Activated CD4-positive, alpha-beta T cell treated with anti-CD3 and anti-CD28 coated beads for 36 hours (primary cell): ENCODE results near the gene ETS1. TPM values are rescaled to one million over a fixed set of nuclear protein-coding genes. Genes with fewer than 3 reads are reported as not detected.

Experiments used
- ATAC-seq: fragments of 200-7000 bp; cut with Tn5 transposase; one replicate; pipeline ENCODE4 v1.10.0; 2021; ENCODE audit warnings: mild to moderate bottlenecking, moderate library complexity
- CTCF ChIA-PET: fragments of 350-600 bp; sonication (Branson Sonifier 250); formaldehyde crosslinking; loops from one replicate; lab custom pipeline; 2021; ENCODE audit warnings: antibody characterized with exemption; lab: Charles Lee
- POLR2A ChIA-PET: fragments of 350-600 bp; sonication (Branson Sonifier 250); formaldehyde crosslinking; loops from one replicate; lab custom pipeline; 2021; ENCODE audit warnings: antibody characterized with exemption, inconsistent platforms; lab: Charles Lee
- DNase-seq: peaks from one replicate; pipeline ENCODE4 v3.0.0-alpha.2; 2020
- H3K27ac Mint-ChIP-seq: one replicate; pipeline ENCODE4 v1.8.0; 2021; ENCODE audit warnings: mixed read lengths
- H3K27me3 Mint-ChIP-seq: one replicate; pipeline ENCODE4 v1.8.0; 2021; ENCODE audit warnings: mixed read lengths
- H3K36me3 Mint-ChIP-seq: one replicate; pipeline ENCODE4 v1.8.0; 2021; ENCODE audit warnings: low read depth, mixed read lengths
- H3K4me1 Mint-ChIP-seq: one replicate; pipeline ENCODE4 v1.8.0; 2021; ENCODE audit warnings: mixed read lengths
- H3K4me3 Mint-ChIP-seq: one replicate; pipeline ENCODE4 v1.8.0; 2021; ENCODE audit warnings: mild to moderate bottlenecking, moderate library complexity, mixed read lengths
- H3K9me3 Mint-ChIP-seq: one replicate; pipeline ENCODE4 v1.8.0; 2021; ENCODE audit warnings: low read depth, mixed read lengths
- intact Hi-C, 2 experiments: fragments of 100-400 bp; cut with DNase I in 1 of 2; cut with micrococcal nuclease in 1 of 2; formaldehyde crosslinking; loops; one replicate each; pipeline versions ENCODE4 v1.14.2 to v1.15.1; 2022 to 2024; cut with DNase I, micrococcal nuclease
- total RNA-seq, 2 experiments: library from RNA; stranded (reverse); gene quantifications; one replicate each; pipeline ENCODE4 v1.2.3, GENCODE V29; 2021

ETS1 gene
- total RNA-seq, 2 experiments from 2014 or later: 410 to 449 TPM

DNA sequence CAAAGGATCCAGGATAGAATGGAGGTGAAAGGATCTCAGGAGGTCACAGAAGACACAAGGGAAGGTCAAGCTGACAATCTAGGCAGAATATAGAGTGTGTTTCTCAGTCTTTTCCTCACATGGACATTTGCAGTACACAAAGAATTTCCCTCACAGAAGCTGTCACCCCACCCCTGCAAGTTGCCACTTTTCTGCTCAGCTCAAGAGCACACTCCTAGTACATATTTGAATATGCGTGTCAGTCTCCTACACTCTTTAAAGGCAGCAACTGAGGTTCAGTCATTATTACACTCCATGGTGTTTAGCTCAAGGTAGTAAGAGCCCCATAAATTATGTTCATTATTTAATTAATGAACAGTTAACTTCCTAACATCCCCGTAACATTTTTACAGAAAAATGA is 59.1 kb downstream of the ETS1 start:
- H3K36me3 Mint-ChIP-seq: no peaks in the 10 kb centered on the region
- H3K27me3 Mint-ChIP-seq: no peaks in the 10 kb centered on the region
- intact Hi-C loops: loop anchor here in 1 of 2 experiments (1.0 kb wide), 1 partner anchor 23 kb away; no protein-coding TSS in a partner anchor
- POLR2A ChIA-PET: interaction anchor here (0.6 to 1.2 kb wide), 4 partner anchors 9 to 57 kb away, joined by 3 to 5 read pairs (median 3); no protein-coding TSS in a partner anchor
- DNase-seq: peak; percentile 50
- peak overlapping the region; percentile 99 for H3K27ac Mint-ChIP-seq
- H3K4me1 Mint-ChIP-seq: peaks cover 72% of the 10 kb centered on the region
- H3K9me3 Mint-ChIP-seq: no peaks in the 10 kb centered on the region
- CTCF ChIA-PET: interaction anchor here (0.7 to 3.1 kb wide), 9 partner anchors 11 to 104 kb away, joined by 3 to 18 read pairs (median 4); no protein-coding TSS in a partner anchor
- peak overlapping the region; percentile 0 for H3K4me3 Mint-ChIP-seq
- ATAC-seq: peak; percentile 41

DNA sequence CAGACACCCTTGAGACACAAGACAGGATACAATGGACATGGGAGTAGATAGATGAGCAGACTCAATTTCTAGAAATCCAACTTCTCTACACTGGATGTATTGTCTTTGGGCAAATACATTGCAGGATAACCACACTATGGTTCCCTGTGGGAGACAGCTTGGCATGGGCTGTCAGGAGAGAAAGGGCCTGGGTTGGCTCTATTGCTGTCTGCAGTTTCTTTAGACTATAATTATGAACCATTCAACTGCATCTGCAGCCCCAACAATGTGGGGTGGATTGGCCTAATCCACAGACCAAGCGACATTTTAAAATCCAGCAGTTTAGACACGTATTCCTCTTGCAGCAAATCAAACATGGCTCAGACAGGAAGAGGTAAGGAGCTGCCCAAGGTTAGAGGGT is 60.3 kb downstream of the ETS1 start:
- POLR2A ChIA-PET: no interaction called here
- H3K27me3 Mint-ChIP-seq: no peaks in the 10 kb centered on the region
- peaks cover 70% of the 10 kb centered on the region for H3K4me1 Mint-ChIP-seq
- no peak overlapping the region for H3K4me3 Mint-ChIP-seq
- no peaks in the 10 kb centered on the region for H3K9me3 Mint-ChIP-seq
- peak overlapping the region; percentile 99 for H3K27ac Mint-ChIP-seq
- no peaks in the 10 kb centered on the region for H3K36me3 Mint-ChIP-seq
- DNase-seq: no peak
- intact Hi-C loops: no loop called here
- CTCF ChIA-PET: interaction anchor here (1.1 to 2.6 kb wide), 3 partner anchors 9 to 304 kb away, joined by 4 to 11 read pairs (median 11); no protein-coding TSS in a partner anchor
- no peak for ATAC-seq

DNA sequence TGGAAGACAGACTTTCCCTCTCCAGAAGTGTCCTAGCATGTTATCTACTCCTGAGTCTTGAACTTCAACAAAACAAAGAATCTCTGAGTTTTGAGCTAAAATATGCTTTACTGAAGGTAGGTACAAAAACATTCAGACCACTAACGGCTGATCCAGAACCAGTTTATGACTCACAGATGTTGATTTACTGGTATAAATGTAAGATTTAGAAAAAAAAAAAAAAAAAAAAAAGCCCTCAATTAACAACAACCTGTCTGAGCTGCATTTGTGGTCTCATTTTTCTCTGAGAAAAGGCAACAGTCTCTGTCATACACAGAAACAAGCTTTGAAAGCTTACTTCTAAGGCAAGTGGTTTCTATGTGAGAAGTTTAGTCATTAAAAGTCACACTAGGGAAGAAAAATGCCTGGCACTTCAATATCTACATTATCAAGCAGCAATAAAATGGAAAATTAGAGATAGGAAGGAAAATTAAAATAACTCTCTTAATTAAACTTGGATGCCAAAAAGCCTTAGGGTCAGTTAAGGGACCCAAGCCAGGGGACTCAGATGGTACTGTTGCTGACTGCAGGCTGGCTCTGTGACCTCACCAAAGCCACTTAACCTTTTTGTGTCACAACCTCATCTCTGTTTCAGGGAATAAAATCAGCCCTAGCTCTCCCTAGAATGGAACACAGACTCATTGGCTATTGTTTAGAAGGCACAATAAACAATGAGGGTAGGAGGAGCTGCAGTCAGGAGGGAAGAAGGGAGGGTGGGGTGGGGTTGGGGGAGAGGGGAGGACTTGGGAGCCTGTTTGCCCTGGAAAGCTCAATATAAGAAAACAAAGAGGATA is 61.7 kb downstream of the ETS1 start:
- intact Hi-C loops: loop anchor here (1.0 to 2.0 kb wide), 7 partner anchors 26 to 287 kb away; no protein-coding TSS in a partner anchor
- Mint-ChIP-seq H3K36me3 (peaks cover 11% of the 10 kb centered on the region), H3K4me1 (peaks cover 70% of the 10 kb centered on the region), H3K27ac (peak overlapping the region; percentile 99), H3K27me3 (no peaks in the 10 kb centered on the region), H3K4me3 (peak overlapping the region; percentile 58), H3K9me3 (no peaks in the 10 kb centered on the region)
- DNase-seq: peak; percentile 57
- POLR2A ChIA-PET: interaction anchor here (0.5 to 1.6 kb wide), 29 partner anchors 10 to 1608 kb away, joined by 3 to 13 read pairs (median 4); no protein-coding TSS in a partner anchor
- CTCF ChIA-PET: interaction anchor here (0.6 to 2.6 kb wide), 30 partner anchors 9 to 486 kb away, joined by 3 to 14 read pairs (median 4); no protein-coding TSS in a partner anchor
- ATAC-seq: peak; percentile 47

DNA sequence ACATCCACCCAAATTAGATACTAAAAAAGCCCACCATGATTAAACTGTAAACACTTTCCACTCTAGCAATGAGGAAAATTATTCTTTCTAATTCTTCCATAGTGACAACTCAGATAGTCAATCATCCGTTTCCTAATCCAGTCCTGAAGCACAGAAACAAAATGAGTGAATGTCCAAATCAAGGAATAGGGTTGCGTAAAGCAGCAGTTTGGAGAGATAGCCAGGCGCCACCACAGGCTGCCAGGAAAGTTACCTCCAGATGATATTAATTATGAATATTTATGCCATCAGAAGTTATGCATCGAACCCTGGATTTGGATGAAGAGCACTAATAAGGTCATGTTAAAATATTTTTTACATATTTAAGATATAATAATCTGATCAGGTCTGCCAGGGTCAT is 63.2 kb downstream of the ETS1 start:
- ATAC-seq (no peak), DNase-seq (no peak)
- H3K27ac Mint-ChIP-seq: peak overlapping the region; percentile 99
- intact Hi-C loops: loop anchor here (2.0 to 5.0 kb wide), 7 partner anchors 51 to 487 kb away; no protein-coding TSS in a partner anchor
- CTCF ChIA-PET: interaction anchor here (1.5 to 1.8 kb wide), 5 partner anchors 20 to 234 kb away, joined by 6 to 14 read pairs (median 8); no protein-coding TSS in a partner anchor
- H3K4me1 Mint-ChIP-seq: peaks cover 58% of the 10 kb centered on the region
- POLR2A ChIA-PET: interaction anchor here (0.6 to 1.9 kb wide), 7 partner anchors 29 to 235 kb away, joined by 3 to 11 read pairs (median 5); no protein-coding TSS in a partner anchor
- H3K36me3 Mint-ChIP-seq: peaks cover 25% of the 10 kb centered on the region
- no peaks in the 10 kb centered on the region for H3K27me3 Mint-ChIP-seq
- H3K4me3 Mint-ChIP-seq: peak overlapping the region; percentile 96
- H3K9me3 Mint-ChIP-seq: no peaks in the 10 kb centered on the region

DNA sequence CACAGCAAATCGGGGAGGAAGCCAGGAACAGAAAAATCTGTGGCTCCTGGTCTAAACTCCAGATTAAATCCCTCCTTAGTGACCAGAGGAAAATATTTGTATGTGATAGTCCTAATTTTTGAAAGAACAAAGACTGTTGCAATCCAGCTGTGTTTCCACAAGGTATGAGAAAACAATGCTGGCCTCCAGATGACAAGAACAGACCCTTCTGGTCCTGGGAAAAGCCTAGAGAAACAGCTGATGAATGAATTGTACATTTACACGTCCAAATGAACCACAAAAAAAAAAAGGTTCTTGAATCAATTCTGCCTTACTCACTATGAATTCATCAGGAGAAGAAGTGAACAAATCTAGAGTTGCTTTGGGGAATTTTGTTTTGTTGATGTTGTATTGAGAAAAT is 63.7 kb downstream of the ETS1 start:
- no peaks in the 10 kb centered on the region for H3K27me3 Mint-ChIP-seq
- H3K9me3 Mint-ChIP-seq: no peaks in the 10 kb centered on the region
- CTCF ChIA-PET: interaction anchor here (0.8 to 1.8 kb wide), 13 partner anchors 12 to 284 kb away, joined by 3 to 14 read pairs (median 5); no protein-coding TSS in a partner anchor
- intact Hi-C loops: loop anchor here (2.0 to 5.0 kb wide), 8 partner anchors 17 to 486 kb away; no protein-coding TSS in a partner anchor
- H3K4me1 Mint-ChIP-seq: peaks cover 53% of the 10 kb centered on the region
- H3K36me3 Mint-ChIP-seq: peaks cover 31% of the 10 kb centered on the region
- POLR2A ChIA-PET: interaction anchor here (0.6 to 1.9 kb wide), 11 partner anchors 11 to 235 kb away, joined by 3 to 11 read pairs (median 5); no protein-coding TSS in a partner anchor
- no peak for DNase-seq
- peak overlapping the region; percentile 96 for H3K4me3 Mint-ChIP-seq
- no peak for ATAC-seq
- peak overlapping the region; percentile 99 for H3K27ac Mint-ChIP-seq

DNA sequence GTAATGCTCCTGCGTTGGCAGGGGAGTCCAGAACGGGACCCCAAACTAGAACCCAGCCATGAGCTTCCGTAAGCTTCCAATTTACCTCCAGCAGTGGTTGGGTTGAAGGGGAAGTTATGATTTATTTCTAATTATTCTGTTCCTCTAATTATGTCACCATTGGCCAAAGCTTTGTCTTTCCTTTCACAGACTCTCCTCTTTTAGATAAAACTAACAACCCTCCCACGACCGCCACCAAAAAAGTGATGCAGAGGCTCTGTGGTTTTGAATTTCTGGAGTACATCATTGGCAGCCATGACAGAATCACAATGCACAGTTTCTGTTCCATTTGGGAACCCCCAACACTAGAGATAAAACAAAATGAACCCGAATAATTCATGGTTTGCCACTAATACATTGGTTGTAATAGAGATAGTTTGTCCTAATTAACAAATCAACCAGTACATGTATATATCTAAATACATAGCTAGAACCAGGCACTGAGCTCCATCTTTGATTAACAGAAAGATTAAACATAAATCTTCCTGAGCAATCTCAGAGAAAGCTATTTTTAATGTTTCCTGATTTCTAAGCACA is 64.3 kb downstream of the ETS1 start:
- H3K4me3 Mint-ChIP-seq: peak overlapping the region; percentile 96
- intact Hi-C loops: loop anchor here (1.0 to 5.0 kb wide), 15 partner anchors 16 to 486 kb away; no protein-coding TSS in a partner anchor
- ChIA-PET POLR2A (interaction anchor here (0.6 to 1.9 kb wide), 14 partner anchors 10 to 350 kb away, joined by 3 to 11 read pairs (median 5); no protein-coding TSS in a partner anchor), CTCF (interaction anchor here (0.6 to 1.8 kb wide), 20 partner anchors 11 to 284 kb away, joined by 3 to 14 read pairs (median 4); no protein-coding TSS in a partner anchor)
- peaks cover 37% of the 10 kb centered on the region for H3K36me3 Mint-ChIP-seq
- peak; percentile 7 for ATAC-seq
- peaks cover 47% of the 10 kb centered on the region for H3K4me1 Mint-ChIP-seq
- H3K27ac Mint-ChIP-seq: peak overlapping the region; percentile 99
- no peaks in the 10 kb centered on the region for H3K27me3 Mint-ChIP-seq
- peak; percentile 83 for DNase-seq
- no peaks in the 10 kb centered on the region for H3K9me3 Mint-ChIP-seq

DNA sequence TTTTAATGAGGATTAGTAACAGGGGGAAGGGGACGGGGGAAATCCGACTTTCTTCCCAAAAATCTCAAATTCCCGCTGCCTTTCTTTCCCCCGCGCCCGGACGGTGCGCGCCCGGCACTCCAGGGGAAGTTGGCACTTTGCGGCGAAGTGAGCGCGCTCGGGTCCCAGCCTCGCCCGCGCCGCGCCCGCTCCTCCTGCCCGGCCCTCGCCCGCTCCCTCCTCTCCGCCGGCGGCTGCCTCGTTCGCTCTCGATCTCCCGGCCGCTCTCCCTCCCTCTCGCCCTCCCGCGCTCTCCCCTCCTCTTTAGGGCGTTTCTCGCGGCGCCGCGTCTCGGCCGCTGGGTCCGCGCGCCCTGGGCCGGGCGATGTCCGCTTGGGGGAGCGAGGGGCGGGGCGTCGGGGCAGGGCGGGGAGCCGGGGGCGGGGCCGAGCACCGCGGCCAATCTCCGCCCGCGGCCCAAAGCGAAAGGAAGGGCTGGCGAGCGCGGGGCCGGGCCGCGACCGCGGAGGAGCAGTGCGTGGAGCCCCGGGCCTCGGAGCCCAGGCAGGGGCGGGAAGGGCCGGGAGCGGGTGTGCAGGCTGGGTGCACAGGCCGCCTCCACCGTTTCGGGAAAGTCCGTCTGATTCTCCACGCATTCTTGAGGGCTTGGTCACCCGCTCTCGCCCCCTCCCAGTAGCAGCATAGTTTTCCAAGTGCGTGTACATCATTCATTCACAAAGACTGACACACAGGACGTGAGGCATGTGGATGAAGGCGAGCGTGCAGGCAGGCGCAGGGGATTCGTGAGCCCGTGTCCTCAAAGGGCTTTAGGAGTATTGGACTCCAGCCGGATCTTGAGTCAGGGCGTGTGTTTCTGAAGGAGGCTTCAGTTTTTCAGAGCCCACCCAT is 65.1 kb downstream of the ETS1 start:
- CTCF ChIA-PET: interaction anchor here (0.6 to 2.7 kb wide), 24 partner anchors 10 to 283 kb away, joined by 3 to 14 read pairs (median 3); no protein-coding TSS in a partner anchor
- no peaks in the 10 kb centered on the region for H3K27me3 Mint-ChIP-seq
- intact Hi-C loops: loop anchor here (1.0 to 5.0 kb wide), 15 partner anchors 15 to 485 kb away; no protein-coding TSS in a partner anchor
- peak overlapping the region; percentile 96 for H3K4me3 Mint-ChIP-seq
- H3K9me3 Mint-ChIP-seq: no peaks in the 10 kb centered on the region
- peaks cover 42% of the 10 kb centered on the region for H3K4me1 Mint-ChIP-seq
- H3K36me3 Mint-ChIP-seq: peaks cover 44% of the 10 kb centered on the region
- H3K27ac Mint-ChIP-seq: peak overlapping the region; percentile 99
- POLR2A ChIA-PET: interaction anchor here (0.6 to 2.5 kb wide), 16 partner anchors 10 to 349 kb away, joined by 3 to 11 read pairs (median 5); no protein-coding TSS in a partner anchor
- ATAC-seq (peak; percentile 70), DNase-seq (peak; percentile 95)

DNA sequence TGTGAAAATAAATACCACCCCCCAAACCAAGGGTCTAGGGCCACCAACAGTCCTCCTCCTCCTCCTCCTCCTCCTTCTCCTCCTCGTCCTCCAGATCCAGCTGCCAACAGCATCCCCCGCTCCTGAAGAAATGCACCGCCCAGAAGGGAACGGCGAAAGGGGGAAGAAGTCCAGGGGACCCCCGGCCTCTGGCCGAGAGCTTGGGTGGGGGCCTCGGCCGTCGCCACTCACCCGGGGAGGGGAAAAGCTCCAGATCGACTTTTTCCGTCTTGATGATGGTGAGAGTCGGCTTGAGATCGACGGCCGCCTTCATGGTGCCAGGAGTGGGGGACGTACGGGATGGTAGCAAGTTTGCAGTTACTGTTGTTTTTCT is 65.7 kb downstream of the ETS1 start:
- no peaks in the 10 kb centered on the region for H3K9me3 Mint-ChIP-seq
- H3K27ac Mint-ChIP-seq: peak overlapping the region; percentile 98
- intact Hi-C loops: loop anchor here (1.0 to 5.0 kb wide), 16 partner anchors 14 to 484 kb away; no protein-coding TSS in a partner anchor
- H3K27me3 Mint-ChIP-seq: no peaks in the 10 kb centered on the region
- ATAC-seq (no peak), DNase-seq (no peak)
- peaks cover 50% of the 10 kb centered on the region for H3K36me3 Mint-ChIP-seq
- peak overlapping the region; percentile 96 for H3K4me3 Mint-ChIP-seq
- H3K4me1 Mint-ChIP-seq: peaks cover 39% of the 10 kb centered on the region
- ChIA-PET CTCF (interaction anchor here (0.7 to 2.7 kb wide), 8 partner anchors 10 to 233 kb away, joined by 3 to 11 read pairs (median 3); no protein-coding TSS in a partner anchor), POLR2A (interaction anchor here (0.9 to 5.3 kb wide), 4 partner anchors 11 to 232 kb away, joined by 3 to 29 read pairs (median 10); no protein-coding TSS in a partner anchor)

DNA sequence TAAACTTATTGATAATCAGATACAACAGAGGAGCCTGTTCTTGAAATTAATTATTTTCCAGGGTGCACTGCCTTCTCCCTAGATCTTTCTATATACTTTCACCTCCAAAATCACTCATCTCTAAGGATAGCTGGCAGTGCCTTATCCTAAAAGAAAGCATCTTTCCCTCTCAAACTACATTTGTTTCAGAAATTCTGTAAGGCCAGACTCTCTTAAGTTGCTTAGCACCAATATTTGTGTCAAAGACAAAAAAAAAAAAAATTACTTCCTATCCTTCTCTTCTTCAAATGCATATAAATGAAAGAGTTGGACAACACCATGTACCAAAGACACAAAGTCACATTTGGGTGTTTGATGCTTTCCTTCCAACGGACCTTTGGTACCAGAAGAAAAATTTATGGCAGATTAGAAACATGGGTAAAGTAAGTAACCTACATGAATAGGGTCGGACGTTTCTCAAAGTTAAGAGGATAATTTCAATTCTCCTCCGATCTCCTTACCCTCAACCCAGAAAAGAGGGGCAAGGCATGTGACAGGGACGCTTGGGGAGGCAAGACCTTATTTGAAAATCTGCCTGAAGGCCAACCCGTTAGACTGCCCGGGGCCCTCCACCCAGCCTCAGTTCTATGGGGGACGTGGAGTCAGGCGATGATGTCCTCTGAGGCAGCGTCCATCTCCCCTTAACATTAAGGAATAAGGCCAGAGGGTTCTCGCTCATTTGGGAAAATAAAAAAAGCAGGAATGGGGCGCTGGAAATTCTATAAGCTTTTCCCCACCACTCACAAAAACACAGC is 66.3 kb downstream of the ETS1 start:
- ATAC-seq: no peak
- POLR2A ChIA-PET: interaction anchor here (0.9 to 5.3 kb wide), 7 partner anchors 10 to 231 kb away, joined by 3 to 29 read pairs (median 5); no protein-coding TSS in a partner anchor
- intact Hi-C loops: loop anchor here (1.0 to 5.0 kb wide), 6 partner anchors 9 to 484 kb away; no protein-coding TSS in a partner anchor
- peaks cover 56% of the 10 kb centered on the region for H3K36me3 Mint-ChIP-seq
- peak overlapping the region; percentile 98 for H3K27ac Mint-ChIP-seq
- no peak for DNase-seq
- H3K4me1 Mint-ChIP-seq: peaks cover 38% of the 10 kb centered on the region
- H3K4me3 Mint-ChIP-seq: peak overlapping the region; percentile 96
- no peaks in the 10 kb centered on the region for H3K9me3 Mint-ChIP-seq
- H3K27me3 Mint-ChIP-seq: no peaks in the 10 kb centered on the region
- CTCF ChIA-PET: interaction anchor here (0.7 to 5.3 kb wide), 13 partner anchors 9 to 232 kb away, joined by 3 to 63 read pairs (median 4); no protein-coding TSS in a partner anchor
